ENCODE results near the gene N4BP2L2.

- TF ChIP-seq CTCF (IDR thresholded peaks at IDR 0.05; ENCODE audit: poor library complexity, severe bottlenecking): no peak
- TF ChIP-seq EP300 (conservative IDR thresholded peaks at IDR 0.05; ENCODE audit: poor library complexity, severe bottlenecking): no peak
- TF ChIP-seq POLR2AphosphoS5 (IDR thresholded peaks at IDR 0.05): no peak
Observed at GRCh38 chr13:32446773-32447465, 91.7 kb downstream of the N4BP2L2 start.

Data from neural cell (in vitro differentiated cells).